Uterus (tissue), 2 donors: ENCODE data around the gene FAM110D.

Source experiments
- POLR2A ChIP-seq, 2 donors: fragments of 450-650 bp; IDR thresholded peaks; one replicate each; pipeline ENCODE4 v1.6.1; 2016; ENCODE audit warnings: antibody characterized with exemption in 2 of 2, mild to moderate bottlenecking in 1 of 2, moderate library complexity in 1 of 2
- TF ChIP-seq, protein P1 (sequence below), 4 experiments: fragments of 200-600 bp in 2 of 4; fragments of 450-650 bp in 2 of 4; sonication (generic) in 2 of 4; IDR thresholded peaks; one replicate each; pipeline ENCODE4 v1.5.1; 2016 to 2019; ENCODE audit warnings: antibody characterized with exemption in 4 of 4, mild to moderate bottlenecking in 2 of 4, moderate library complexity in 1 of 4

DNA sequence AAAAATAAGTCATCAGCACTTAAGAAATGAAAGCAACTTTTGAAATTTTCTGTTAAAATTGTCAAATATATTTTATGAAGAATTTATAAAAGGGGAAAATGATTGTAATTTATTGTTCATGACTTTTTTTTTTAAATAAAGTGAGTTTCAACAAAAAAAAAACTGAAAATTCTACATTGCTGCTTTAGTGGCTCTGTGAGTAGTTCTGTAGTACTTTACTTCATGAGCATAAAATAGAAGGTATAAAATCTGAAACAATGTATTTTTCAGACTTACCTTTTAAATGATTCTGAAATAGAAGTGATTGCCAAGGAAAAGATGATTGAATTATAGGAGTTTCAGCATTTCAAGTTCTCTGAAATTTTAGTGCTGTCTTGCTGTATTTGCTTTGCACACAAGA, 33.5 kb upstream of the FAM110D start:
- TF ChIP-seq, protein P1, sequence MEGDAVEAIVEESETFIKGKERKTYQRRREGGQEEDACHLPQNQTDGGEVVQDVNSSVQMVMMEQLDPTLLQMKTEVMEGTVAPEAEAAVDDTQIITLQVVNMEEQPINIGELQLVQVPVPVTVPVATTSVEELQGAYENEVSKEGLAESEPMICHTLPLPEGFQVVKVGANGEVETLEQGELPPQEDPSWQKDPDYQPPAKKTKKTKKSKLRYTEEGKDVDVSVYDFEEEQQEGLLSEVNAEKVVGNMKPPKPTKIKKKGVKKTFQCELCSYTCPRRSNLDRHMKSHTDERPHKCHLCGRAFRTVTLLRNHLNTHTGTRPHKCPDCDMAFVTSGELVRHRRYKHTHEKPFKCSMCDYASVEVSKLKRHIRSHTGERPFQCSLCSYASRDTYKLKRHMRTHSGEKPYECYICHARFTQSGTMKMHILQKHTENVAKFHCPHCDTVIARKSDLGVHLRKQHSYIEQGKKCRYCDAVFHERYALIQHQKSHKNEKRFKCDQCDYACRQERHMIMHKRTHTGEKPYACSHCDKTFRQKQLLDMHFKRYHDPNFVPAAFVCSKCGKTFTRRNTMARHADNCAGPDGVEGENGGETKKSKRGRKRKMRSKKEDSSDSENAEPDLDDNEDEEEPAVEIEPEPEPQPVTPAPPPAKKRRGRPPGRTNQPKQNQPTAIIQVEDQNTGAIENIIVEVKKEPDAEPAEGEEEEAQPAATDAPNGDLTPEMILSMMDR (IDR thresholded peaks at IDR 0.05): no peak
- no peak for TF ChIP-seq POLR2A (IDR thresholded peaks at IDR 0.05)
